Loucy (cell line): ENCODE results near the gene IL20RB.

Experiments used
- CTCF ChIP-seq: fragments of 200-600 bp; sonication (generic); conservative IDR thresholded peaks from 2 replicates; pipeline ENCODE4 v1.5.1; 2014; ENCODE audit warnings: mild to moderate bottlenecking, antibody characterized with exemption, low read length
- EZH2phosphoT487 ChIP-seq: fragments of 200-600 bp; IDR thresholded peaks from 2 replicates; pipeline ENCODE4 v1.6.1; 2018; ENCODE audit warnings: antibody characterized with exemption, mild to moderate bottlenecking, moderate library complexity, borderline replicate concordance

- TF ChIP-seq CTCF (no peak), EZH2phosphoT487 (no peak)
Measured at GRCh38 chr3:136989781-136990524, 32.2 kb downstream of the IL20RB start.
